ENCODE data around the gene TSHZ2. TPM values are rescaled to one million over a fixed set of nuclear protein-coding genes. Genes with fewer than 3 reads are reported as not detected.
A peak's percentile ranks its signal among the peaks of the same experiment; 100 is the strongest.
"Not testable (repeated sequence)": the region's sequence is repeated elsewhere in the genome, so short reads cannot be mapped to it uniquely, and the experiment has no call there.

The TSHZ2 gene
- polyA plus RNA-seq, 3 donors, result 12.5 to 13.9 (median 13.7) TPM

DNA sequence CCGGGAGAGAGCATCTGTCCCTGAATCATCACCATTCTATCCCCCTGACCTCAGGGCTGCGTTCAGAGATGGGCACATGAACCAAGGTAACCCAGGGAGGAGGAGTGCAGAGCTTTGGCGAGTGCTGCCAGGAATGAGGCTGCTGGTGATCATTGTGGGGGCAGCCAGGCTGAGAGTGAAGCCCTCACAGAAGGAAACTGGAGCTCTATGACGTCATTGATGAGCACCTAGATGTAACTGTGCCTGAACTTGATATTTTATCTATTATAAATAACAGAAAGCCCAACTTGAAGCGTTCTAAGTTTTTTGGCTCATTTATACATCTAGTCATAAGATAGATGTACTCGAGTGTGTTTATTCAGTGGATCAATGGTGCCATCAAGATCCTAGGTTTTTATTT lies 17.3 kb upstream of the TSHZ2 start:
- DNase-seq, result no peak

DNA sequence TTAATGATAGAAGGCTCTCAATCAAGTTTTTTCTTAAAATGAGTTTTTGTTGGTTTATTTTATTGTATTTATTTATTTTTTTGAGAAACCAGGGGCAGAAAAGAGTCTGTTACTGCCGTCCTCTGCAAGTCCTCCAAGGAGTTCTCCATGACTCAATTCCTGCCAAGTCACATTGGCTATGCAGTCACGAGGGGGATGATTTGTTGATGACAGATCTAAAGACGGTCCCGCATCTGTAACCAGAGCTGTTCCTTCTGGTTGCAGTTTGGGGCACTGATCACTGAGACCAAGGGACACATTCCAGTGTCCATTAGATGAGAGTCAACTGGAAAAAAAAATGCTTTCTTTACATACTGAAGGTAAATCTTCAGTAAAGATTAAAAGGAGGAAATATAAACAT lies 13.9 kb upstream of the TSHZ2 start:
- no peak for DNase-seq

DNA sequence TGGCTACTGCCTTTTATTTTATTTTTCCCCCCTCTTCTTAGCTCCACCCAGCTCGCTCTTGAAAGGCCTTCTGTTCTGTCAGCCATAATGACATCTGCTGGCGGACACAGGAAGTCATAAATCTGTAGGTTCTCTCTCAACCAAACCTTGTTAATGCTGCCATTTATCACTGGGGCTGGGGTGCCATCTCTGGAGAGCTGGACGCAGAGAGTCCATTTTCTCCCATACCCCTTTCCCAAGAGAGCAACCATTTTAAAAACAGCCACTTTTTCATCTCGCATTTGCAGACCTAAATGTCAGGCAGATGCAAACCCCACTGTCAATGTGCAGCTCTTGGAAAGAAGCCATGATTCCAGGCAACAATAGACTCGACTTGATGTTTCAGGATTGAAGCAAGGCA lies 13.0 kb upstream of the TSHZ2 start:
- DNase-seq, result peak; percentile 83

DNA sequence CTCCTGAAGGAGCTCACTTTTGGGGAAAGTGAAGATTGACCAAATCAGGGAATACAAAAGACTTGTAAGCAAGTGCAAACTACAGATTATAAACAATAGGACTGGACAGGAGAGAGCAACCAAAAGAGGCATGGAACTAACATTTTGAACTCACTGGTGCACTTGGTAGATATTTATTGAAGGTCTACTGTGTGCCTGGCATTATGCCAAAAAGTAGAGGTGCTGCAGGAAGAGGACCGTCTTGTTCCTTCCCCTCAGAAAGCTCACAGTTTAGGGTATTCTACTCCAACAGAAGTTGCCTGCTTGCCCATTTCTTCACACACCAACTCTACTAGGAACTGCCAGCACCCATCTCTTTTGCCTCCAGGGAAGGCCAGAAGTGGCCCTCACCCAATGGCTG lies 10.0 kb upstream of the TSHZ2 start:
- DNase-seq, result no peak

DNA sequence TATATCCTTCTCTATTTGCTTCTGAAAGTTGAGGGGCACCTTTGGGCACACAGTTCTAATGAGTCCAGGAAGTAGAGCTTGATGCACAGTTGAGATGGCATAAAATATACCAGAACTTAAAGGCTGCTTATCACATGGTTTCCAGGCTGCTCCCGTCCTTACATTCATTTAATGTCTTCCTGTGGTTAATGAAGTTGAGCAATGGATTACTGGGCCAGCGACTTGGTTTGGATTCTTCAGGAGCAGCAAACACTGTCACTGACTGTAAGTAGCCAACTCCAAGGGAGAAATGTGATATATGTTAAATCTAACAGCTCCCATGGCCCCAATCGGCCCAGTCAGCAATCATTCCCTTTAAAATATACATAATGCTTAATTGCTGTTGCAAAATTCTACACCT lies 9.0 kb upstream of the TSHZ2 start:
- no peak for DNase-seq

DNA sequence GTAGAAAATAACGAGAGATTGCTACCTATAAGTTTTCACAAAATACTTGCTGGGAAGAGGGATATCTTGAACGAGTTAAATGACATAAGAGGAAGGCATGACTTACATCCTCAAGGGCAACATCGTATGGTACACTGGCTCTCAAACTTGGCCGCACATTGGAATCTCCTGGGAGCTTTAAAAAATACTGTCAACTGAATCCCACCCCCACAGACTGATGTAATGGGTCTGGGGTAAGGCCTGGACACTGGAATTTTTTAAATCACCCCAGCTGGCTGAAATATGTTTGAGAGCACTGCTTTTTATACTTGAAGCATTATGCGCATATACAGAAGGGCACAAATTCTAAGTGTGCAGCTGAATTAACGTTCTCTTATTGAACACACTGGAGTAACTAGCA lies 8.0 kb upstream of the TSHZ2 start:
- DNase-seq, result no peak

DNA sequence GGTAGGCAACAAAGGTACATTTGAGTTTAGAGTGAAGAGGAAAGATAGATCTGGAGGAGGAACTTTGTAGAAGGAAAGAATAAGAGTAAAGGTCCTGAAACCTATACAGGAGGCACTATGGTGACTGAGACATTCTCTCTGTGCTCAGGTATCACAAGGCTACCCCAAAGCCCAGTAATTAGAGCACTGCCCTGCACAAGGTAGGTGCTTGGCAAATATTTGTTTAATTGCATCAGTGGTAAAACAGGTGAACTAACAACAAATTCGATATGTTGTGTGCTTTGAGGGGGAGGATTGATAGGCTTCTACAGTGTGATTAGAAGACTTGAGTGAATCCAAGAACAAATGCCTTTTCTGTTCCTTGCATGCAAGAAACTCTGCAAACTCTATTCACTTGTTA lies 6.8 kb upstream of the TSHZ2 start:
- no peak for DNase-seq

DNA sequence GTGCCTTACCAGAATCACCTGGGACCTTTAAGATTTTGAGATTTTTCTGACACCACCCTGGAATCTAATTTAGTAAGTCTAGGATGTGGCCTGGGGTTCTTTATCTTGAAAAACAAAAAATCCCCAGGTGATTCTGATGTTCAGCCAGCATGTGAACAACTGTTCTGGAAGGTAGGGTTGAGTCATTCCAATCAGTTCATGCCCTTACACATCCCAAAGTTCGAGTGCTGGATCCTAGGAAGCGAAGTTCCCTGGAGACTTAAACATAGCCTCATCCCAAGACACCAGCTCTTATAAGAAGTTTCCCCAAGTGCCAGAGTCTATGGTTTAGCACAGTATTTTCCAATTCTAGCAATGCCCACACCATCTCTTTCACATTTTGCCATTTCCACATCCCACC lies 6.3 kb upstream of the TSHZ2 start:
- no peak for DNase-seq

DNA sequence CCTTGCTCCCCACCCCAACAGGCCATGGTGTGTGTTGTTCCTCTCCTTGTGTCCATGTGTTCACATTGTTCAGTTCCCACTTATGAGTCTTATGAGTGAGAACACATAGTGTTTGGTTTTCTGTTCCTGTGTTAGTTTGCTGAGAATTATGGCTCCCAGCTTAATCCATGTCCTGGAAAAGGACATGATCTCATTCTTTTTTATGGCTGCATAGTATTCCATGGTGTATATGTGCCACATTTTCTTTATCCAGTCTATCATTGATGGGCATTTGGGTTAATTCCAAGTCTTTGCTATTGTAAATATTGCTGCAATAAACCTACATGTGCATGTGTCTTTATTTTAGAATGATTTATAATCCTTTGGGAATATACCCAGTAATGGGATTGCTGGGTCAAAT lies 5.6 kb upstream of the TSHZ2 start:
- DNase-seq, result not testable (repeated sequence)

DNA sequence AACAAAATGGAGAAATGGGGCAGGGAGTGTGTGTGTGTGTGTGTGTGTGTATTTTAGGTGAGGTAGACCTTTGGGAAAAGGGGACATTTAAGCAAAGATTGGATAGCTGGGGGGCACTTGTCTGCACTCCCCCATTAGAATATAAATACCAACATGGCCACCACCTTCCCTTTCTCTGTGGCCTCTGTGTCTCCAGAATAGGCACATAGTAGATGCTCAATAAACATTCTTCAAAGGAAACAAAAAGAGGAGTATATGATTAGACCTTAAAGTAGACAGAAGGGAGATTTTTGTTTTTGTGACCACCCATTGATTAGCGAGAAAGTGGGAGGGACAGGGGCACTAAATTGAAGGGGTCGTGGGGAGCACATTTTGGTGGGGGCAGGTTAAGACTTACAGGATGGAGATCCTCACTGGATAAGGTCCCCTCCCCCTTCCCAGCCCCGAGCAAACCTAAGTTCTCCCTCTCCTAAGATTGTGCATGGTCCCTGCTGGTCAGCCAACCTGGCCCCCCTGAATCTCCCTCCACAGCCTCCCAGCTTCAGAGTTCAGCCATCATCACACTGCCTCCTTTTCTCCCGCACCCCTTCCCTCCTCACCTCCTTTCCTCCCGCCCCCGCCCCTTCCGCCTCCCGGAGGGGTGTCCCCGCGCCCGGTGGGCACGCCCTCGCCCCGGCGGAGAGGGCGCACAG lies 514 bp upstream of the TSHZ2 start:
- no peak for DNase-seq

DNA sequence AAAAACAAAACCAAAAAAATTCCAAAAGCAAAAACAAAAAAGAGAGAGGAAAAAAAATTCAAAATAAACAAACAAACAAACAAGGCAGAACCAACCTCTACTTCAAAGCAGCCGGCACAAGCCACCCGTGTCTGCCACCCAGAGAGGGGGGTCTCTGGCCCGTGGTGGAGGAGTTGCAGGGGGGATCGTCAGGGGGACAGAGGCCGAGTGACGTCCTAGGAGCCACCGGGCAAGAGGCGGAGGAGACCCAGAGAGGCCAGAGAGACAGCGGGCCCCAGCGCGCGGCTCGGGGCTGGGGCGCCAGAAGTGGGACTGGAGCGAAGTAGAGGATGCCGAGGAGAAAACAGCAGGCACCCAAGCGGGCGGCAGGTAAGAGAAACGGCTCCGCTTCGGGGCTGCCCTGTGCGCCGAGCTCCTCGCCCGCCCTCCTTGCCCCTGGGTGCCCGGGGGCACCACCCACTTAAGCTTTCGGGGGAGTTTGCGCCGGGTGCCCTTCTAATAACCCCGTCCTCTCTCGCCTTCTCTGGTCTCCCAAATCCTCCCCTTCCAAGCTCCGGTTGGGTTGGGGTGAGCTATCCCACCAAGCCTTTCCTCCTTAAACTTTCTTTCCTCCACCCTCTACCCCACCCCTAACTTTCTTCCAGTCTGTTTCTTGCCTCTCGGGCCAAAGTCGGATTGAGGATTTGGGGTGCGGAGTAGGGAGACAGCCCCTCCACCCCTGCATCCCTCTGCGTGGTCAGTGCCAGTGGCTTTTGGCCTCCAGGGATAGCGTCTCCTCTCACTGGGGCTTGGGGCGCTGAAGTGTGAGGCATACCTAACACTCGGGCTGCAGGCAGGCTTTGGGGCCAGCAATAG lies 1.0 kb downstream of the TSHZ2 start:
- DNase-seq, result no peak

DNA sequence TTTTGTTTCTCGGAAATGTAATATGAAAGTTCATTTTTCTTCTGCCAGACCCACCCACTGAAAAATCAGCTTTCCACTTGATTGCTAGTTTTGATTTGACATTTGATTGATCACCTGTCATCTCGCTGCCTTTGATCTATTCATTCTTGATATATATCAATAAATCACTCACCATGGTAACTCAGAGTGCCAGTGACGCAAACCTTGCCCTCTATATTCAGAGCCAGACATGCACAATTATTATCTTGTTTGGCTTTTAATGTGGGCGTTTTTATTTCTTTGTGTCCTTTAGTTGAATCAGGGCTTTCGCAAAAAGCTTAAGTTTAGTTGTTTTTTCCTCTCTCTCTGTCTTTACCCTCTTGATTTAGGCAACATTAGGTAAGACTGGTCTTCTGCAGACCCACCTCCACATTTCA lies 2.0 kb downstream of the TSHZ2 start:
- DNase-seq, result no peak

DNA sequence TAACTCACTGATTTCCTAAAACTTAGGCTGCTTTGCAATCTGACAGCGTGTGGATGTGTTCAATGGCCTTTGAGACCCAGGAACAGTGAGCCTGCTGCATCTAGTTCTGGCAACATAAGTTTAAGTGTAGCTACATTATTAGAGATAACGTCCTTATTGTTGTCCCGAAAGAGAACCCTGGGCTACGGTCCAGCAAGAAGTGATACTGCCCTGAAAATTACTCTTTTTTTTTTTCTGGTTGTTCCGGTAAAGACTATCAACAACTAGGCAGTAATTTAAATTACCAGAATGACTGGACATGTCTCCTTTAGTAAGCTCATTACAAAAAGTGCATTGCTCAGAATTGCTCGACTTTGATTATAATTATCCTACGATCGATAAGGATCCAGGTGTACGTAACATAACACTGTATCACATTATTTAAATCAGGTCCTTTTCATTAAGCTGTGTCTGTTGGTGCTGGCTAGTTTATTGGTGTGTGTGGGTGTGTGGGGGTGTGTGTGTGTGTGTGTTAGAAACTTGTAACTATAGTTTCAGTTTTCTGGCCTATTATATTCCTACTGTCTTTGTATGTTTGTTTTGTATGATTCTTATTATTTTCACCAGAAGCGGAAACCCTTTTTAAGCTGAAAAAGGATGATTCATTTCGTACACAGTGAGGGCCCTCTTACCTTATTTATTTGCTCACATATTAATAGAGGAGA lies 3.0 kb downstream of the TSHZ2 start:
- DNase-seq, result no peak

DNA sequence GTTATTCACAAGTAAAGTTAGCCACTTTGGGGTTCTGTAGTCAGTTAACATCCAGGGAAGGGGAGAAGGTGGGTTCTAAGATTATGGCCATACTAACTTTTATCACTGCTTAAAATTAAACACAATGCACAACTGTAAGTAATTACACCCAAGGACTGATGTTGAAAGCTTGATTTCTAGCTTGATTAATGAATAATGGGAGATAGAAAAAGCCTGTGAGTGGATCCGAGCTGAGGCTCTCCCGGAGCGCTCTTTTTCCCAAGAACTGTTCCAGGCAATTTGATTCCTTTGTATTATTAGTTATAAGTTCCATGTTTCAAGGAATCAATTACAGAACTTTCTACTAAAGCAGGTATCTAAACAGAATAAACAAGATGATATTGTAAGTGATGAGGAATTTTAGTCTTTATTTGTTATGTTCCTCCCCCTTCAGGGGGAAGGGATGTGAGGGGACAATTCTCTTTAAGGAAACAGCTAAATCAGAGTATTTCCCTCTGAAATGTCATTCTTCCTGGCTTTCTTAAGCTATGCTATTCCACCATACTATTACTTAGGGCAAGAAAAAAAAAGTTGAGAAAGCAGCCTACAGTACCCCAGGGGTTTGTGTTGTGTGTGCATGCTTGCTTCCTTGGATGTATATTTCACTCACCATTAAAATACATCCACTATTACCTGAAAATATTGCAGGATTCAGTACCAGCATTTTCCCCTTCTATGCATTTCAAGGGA lies 3.8 kb downstream of the TSHZ2 start:
- DNase-seq, result no peak

DNA sequence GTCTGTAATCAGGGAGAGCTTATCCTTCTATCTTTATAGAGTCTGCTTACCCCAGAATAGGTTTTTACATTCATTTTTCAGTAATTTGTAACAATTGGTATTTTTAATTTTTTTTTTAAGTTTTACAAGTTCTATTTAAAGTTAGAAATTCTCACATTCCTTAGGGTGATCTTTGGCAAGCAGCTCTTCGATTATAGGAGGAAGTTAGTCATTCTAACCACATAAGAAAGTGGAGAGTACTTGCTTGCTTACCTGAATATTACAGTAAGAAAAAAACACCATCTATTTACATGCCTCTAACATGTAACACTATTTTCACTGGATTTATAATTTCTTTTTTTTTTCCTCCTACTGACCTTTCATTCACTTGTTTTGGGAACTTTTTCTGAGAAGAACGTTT lies 6.7 kb downstream of the TSHZ2 start:
- no peak for DNase-seq

DNA sequence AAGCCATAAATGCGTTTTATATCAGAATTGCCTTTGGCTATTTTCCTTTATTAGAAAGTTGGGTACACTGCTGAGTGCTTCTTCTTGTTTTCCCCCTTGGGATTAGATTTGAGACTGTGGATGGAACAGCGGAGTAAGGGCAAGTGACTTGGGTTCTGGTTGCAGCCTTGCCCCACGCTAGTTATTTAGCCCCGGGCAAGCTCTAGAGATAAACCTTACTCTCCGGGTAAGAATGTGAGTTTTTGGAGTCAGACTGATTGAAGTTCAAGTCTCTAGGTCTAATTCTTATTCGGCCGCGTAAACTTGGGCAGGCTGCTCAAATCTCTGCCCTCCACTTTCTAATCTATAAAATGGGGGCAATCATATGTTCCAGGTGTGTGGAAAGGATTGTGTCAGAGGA lies 8.9 kb downstream of the TSHZ2 start:
- no peak for DNase-seq

DNA sequence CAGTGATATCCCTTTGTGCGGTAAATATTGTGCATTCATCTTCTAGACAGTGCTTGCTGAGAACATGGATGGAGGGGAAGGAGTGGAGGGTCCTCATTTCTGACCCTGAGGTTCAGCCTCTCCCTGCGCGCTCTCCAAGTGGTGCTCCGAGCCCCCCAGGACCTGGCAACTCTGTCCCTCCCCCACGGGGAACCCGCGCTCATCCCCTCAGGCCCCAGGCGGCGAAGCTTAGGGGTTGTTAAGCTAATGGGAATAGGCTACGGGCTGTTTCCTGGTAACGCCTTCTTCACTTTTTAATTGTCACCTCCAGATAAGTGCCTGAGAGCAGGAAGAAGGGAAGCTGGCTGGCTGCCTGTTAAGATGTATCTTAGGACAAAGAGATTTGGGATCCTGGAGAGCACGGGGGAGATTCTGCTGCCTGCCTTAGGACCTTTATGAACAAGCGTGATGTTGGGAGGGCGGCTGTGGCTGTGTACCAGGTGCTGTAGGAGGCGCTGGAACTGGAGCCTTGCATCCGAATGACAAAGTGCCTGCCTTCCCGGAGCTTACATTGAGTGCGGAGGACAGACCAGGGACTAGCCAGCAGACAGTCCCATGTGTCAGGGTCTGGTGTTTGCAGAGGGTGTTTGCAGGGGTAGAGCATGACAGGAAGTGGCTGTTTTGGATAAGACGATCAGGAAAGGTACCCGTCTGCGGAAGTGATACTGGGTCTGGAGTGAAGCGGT lies 11.7 kb downstream of the TSHZ2 start:
- DNase-seq, result no peak

DNA sequence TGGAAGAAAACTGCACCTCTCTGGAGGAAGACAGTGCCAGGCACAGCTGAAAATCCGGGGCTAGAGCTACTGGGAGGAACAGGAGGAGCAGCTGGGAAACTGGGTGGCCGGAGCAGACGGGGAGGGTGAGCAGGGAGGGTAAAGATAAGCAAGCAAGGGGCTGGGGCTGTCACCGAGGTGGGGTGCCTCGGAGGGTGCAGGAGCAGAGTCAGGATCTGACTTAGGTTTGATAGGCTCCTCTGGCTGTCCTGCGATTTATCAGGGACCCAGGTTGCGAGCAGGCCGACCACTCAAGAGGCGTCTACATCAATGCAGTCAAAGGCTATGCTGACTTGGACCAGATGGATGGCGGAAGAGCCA lies 12.3 kb downstream of the TSHZ2 start:
- no peak for DNase-seq

DNA sequence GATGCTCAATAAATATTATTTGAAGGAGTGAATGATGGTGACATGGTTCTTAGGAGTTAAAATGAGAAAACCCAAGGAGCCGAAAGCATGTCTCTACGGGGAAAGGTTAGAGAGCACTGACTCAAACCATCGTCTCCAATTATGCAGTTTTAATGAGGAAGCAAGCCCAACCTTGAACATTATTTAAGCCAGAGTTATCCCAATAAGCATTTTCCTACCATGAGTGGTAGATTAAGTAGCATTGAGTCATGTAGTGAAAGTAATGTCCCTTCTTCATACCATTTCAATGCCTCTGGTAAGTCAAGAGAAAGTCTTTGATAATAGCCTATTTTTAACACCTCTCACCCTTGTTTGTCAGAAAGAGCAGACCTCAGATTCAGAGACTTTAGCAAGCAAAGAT lies 13.5 kb downstream of the TSHZ2 start:
- DNase-seq, result no peak

DNA sequence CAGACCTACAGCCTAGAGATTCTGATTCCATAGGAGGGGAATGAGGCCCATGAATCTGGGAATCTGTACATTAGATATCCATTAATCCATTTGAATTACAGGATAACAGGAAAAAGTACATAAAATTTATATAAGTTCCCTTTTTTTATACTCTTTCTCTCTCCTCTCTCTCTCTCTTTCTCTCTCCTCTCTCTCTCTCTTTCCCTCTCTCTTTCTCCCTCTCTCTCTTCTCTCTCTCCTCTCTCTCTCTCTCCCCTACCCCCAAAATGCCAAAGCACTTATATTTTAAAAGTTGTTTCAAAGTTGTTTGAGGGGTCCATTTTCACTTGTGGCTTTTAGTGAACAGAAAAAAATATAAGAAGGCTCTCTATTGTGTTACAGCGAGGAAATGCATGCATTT lies 15.1 kb downstream of the TSHZ2 start:
- DNase-seq, result no peak

DNA sequence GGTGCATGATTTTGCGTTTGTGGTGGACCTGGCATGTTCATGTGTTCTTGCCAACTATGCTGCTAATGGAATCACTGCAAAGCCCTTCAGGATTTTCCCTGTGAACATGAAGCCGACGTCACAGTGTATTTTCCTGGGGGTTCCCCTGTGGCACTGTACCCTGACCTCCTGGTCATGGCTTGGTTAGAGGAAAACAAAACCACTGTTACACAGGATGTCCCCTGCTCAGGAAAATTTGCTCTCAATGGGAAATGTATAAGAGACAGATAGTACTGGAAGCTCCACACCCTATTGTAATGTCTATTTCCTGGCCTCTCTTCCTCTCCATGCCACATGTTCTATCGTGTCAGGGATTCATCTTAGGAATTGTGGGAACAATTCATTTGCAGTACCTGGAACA lies 19.7 kb downstream of the TSHZ2 start:
- DNase-seq, result no peak

DNA sequence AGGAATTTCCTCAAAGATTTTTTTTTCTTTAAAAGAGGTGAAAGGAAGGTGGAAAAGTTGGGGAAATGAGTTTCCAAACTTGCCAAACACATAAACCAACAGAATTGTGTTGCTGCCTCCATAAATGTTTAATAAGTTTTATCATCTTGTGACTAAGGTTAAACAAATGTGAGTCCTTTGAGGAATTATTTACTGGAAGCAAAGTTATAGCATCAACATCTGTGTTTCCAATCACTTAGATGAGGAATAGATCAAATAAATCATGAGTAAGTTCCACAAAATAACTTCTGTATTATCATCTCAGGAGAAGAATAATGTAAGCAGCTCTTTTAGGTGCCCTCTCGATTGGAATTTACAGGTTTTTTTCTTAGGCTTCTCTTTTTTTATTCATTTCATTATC lies 20.5 kb downstream of the TSHZ2 start:
- no peak for DNase-seq
